Measurements from ENCODE around the gene DERL3. TPM values are rescaled to one million over a fixed set of nuclear protein-coding genes. Genes with fewer than 3 reads are reported as not detected.
"Not testable (repeated sequence)": the region's sequence is repeated elsewhere in the genome, so short reads cannot be mapped to it uniquely, and the experiment has no call there.

Gene DERL3
- total and polyA plus RNA-seq, 10 donors: 10.2 to 62.8 (median 22.4) TPM

- peaks cover 0 to 23% (median 17%) of the 10 kb centered on the region in 6 donors for H3K4me1 ChIP-seq
- no peaks in the 10 kb centered on the region for H3K9me3 ChIP-seq
- no peaks in the 10 kb centered on the region for H3K27me3 ChIP-seq (replicated peaks in 1 of 7)
- TF ChIP-seq CTCF (IDR thresholded peaks at IDR 0.05 in 8 of 11, conservative IDR thresholded peaks at IDR 0.05 in 3 of 11): peak in 9 of 11 experiments; percentile 26 to 69 (median 49)
- TF ChIP-seq POLR2AphosphoS5 (IDR thresholded peaks at IDR 0.05): no peak
- no peak for TF ChIP-seq POLR2A (IDR thresholded peaks at IDR 0.05)
- H3K27ac ChIP-seq: no peak overlapping the region
- DNase-seq: peak; percentile 69
- H3K36me3 ChIP-seq: peaks cover 0 to 18% (median 0%) of the 10 kb centered on the region in 6 donors
- H3K4me3 ChIP-seq: no peak overlapping the region
- 73 to 94% (median 76%) methylated on average over 3 of the region's 3 CpGs for WGBS, 5 donors
- intact Hi-C loops (cut with DNase I; ENCODE audit: low total_unique reads): no loop called here
Observed at GRCh38 chr22:23862103-23862502, 23.3 kb upstream of the DERL3 start.

DNA sequence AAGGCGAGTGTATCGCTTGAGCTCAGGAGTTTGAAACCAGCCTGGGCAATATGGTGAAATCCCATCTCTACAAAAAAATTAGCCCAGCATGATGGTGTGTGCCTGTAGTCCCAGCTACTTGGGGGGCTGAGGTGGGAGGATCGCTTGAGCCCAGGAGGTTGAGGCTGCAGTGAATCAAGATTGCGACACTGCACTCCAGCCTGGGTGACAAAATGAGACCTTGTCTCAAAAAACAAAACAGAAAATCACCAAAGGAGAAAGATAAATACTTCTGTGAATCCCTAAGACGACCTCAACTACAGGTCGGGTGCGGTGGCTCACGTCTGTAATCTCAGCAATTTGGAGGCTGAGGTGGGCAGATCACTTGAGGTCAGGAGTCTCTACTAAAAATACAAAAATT, 21.4 kb upstream of the DERL3 start:
- peak; percentile 4 for DNase-seq
- intact Hi-C loops (cut with DNase I; ENCODE audit: low total_unique reads); H3K27ac ChIP-seq: not testable (repeated sequence)

GRCh38 chr22:23859201-23859600, 20.4 kb upstream of the DERL3 start:
- intact Hi-C loops (cut with DNase I; ENCODE audit: low total_unique reads): no loop called here

More for the DNA sequence above, 21.4 kb upstream of the DERL3 start:
- H3K36me3 ChIP-seq; H3K4me3 ChIP-seq; H3K9me3 ChIP-seq; H3K27me3 ChIP-seq (replicated peaks in 1 of 7): not testable (repeated sequence)
- 87 to 99% (median 95%) methylated on average over 8 of the region's 8 CpGs for WGBS, 5 donors
- peaks cover 4 to 33% (median 26%) of the 10 kb centered on the region in 6 donors for H3K4me1 ChIP-seq

GRCh38 chr22:23858484-23858815, 19.6 kb upstream of the DERL3 start:
- no peak for DNase-seq
- intact Hi-C loops (cut with DNase I; ENCODE audit: low total_unique reads): no loop called here
- peak overlapping the region in 7 of 8 donors; percentile 50 to 83 (median 64) for H3K4me3 ChIP-seq
- TF ChIP-seq CTCF (IDR thresholded peaks at IDR 0.05 in 8 of 11, conservative IDR thresholded peaks at IDR 0.05 in 3 of 11): peak in 1 of 11 experiments; percentile 8
- no peak for TF ChIP-seq POLR2AphosphoS5 (IDR thresholded peaks at IDR 0.05)
- peak overlapping the region in 6 of 8 donors; percentile 90 to 95 (median 92) for H3K27ac ChIP-seq
- peaks cover 0 to 5% (median 0%) of the 10 kb centered on the region in 6 donors for H3K36me3 ChIP-seq
- no peaks in the 10 kb centered on the region for H3K27me3 ChIP-seq (replicated peaks in 1 of 7)
- peaks cover 4 to 33% (median 26%) of the 10 kb centered on the region in 6 donors for H3K4me1 ChIP-seq
- H3K9me3 ChIP-seq: no peaks in the 10 kb centered on the region
- 67 to 75% (median 69%) methylated on average over 7 of the region's 7 CpGs for WGBS, 5 donors

More at GRCh38 chr22:23859201-23859600, 20.4 kb upstream of the DERL3 start:
- Histone ChIP-seq H3K36me3 (peaks cover 0 to 5% (median 0%) of the 10 kb centered on the region in 6 donors), H3K4me3 (no peak overlapping the region), H3K9me3 (no peaks in the 10 kb centered on the region), H3K4me1 (peaks cover 4 to 33% (median 26%) of the 10 kb centered on the region in 6 donors), H3K27ac (no peak overlapping the region), H3K27me3 (replicated peaks in 1 of 7) (no peaks in the 10 kb centered on the region)
- TF ChIP-seq POLR2AphosphoS5 (IDR thresholded peaks at IDR 0.05): no peak
- no peak for DNase-seq
- 86 to 96% (median 89%) methylated on average over 4 of the region's 4 CpGs for WGBS, 5 donors

- Histone ChIP-seq H3K36me3 (no peaks in the 10 kb centered on the region), H3K27ac (peak within 1 kb of the TSS; percentile 90 to 95 (median 92)), H3K4me3 (peak within 1 kb of the TSS; percentile 50 to 83 (median 66)), H3K4me1 (peaks cover 4 to 33% (median 26%) of the 10 kb centered on the region in 6 donors), H3K9me3 (no peaks in the 10 kb centered on the region), H3K27me3 (replicated peaks in 1 of 7) (no peaks in the 10 kb centered on the region)
- WGBS, 5 donors: 0 to 1% (median 1%) methylated on average over 30 to 60 of the region's 60 CpGs
- intact Hi-C loops (cut with DNase I; ENCODE audit: low total_unique reads): no loop called here
- TF ChIP-seq CTCF (IDR thresholded peaks at IDR 0.05 in 8 of 11, conservative IDR thresholded peaks at IDR 0.05 in 3 of 11) (peak in 8 of 11 experiments; percentile 17 to 64 (median 49)), POLR2A (IDR thresholded peaks at IDR 0.05) (peak; percentile 18 to 82 (median 72)), POLR2AphosphoS5 (IDR thresholded peaks at IDR 0.05) (peak; percentile 98 to 99 (median 99))
- peak; percentile 99 for DNase-seq
Observed at GRCh38 chr22:23857606-23858483, 19.0 kb upstream of the DERL3 start, which contains the start of gene SLC2A11. TSS of gene SLC2A11 (plus strand) at chr22:23857875. CDS start at chr22:23858000, 125 bp downstream.
